Esophagus (tissue), 2 donors: ENCODE results near the gene MYO7A. TPM values are rescaled to one million over a fixed set of nuclear protein-coding genes. Genes with fewer than 3 reads are reported as not detected.

ENCODE experiments used
- H3K27ac ChIP-seq, 2 donors: one replicate each; pipeline ENCODE4 v1.5.1; 2013; ENCODE audit warnings: low read depth in 2 of 2, mild to moderate bottlenecking in 2 of 2, inconsistent platforms in 1 of 2, low read length in 1 of 2, moderate library complexity in 1 of 2
- H3K27me3 ChIP-seq, 2 donors: one replicate each; pipeline ENCODE4 v1.6.1; 2013; ENCODE audit warnings: low read length in 2 of 2, control low read depth in 1 of 2, mild to moderate bottlenecking in 1 of 2; ENCODE audit not compliant: insufficient read depth in 2 of 2, control insufficient read depth in 1 of 2
- H3K36me3 ChIP-seq, 2 donors: one replicate each; pipeline ENCODE4 v1.6.1; 2013; ENCODE audit warnings: low read length in 1 of 2; ENCODE audit not compliant: control insufficient read depth in 2 of 2, insufficient read depth in 2 of 2
- H3K4me1 ChIP-seq, 2 donors: one replicate each; pipeline ENCODE4 v1.6.1; 2013; ENCODE audit warnings: low read length in 1 of 2; ENCODE audit not compliant: control insufficient read depth in 2 of 2, insufficient read depth in 2 of 2
- H3K4me3 ChIP-seq, 2 donors: one replicate each; pipeline ENCODE4 v1.5.1; 2013; ENCODE audit warnings: low read length in 2 of 2, mild to moderate bottlenecking in 2 of 2, low read depth in 1 of 2, moderate library complexity in 1 of 2
- H3K9me3 ChIP-seq, 2 donors: one replicate each; pipeline ENCODE4 v1.6.1; 2013; ENCODE audit warnings: mild to moderate bottlenecking in 2 of 2, low read depth in 1 of 2, low read length in 1 of 2, moderate library complexity in 1 of 2; ENCODE audit not compliant: control insufficient read depth in 2 of 2, insufficient read depth in 1 of 2
- WGBS, 2 donors: extraction: QIAGEN DNeasy Blood & Tissue Kit; methylation state at CpG; one replicate each; pipeline ENCODE4 v1.1.7; 2013; 5-methylcytosine and 5-hydroxymethylcytosine counted together
- polyA plus RNA-seq, 2 donors: library from polyadenylated mRNA; stranded (reverse); fragments of 200-250 nt; gene quantifications; one replicate each; pipeline ENCODE4 v1.2.3, GENCODE V29; 2013
- donor health status: healthy with polysubstance abuse.
- donor health status: Bipolar disorder and iron deficiency.

The MYO7A gene
- polyA plus RNA-seq, 2 donors, result 1.1 to 1.2 TPM

DNA sequence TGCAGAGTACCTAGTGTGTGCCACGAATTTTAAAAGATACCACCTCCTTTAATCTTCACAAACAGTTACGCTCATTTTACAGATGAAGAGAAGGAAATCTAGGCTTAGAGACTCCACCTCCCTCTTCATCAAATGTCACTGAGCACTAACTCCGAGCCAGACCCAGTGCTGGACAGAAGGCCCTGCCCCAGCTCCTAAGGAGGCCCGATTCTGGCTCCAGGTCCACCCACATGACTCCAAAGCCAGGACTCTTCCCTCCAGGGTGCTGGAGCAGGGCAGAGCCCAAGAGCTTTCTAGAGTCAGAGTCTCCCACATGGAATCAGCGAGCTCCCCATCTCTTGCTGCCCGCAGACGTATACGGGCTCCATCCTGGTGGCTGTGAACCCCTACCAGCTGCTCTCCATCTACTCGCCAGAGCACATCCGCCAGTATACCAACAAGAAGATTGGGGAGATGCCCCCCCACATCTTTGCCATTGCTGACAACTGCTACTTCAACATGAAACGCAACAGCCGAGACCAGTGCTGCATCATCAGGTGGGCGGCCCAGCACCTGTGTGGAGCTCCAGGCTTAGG, 27.6 kb downstream of the MYO7A start:
- WGBS, 2 donors, result 90 to 91% methylated on average over 13 of the region's 13 CpGs
- no peaks in the 10 kb centered on the region for H3K27me3 ChIP-seq
- no peaks in the 10 kb centered on the region for H3K36me3 ChIP-seq
- peaks cover 0 to 5% of the 10 kb centered on the region in 2 donors for H3K4me1 ChIP-seq
- H3K4me3 ChIP-seq, result no peak overlapping the region
- H3K9me3 ChIP-seq, result no peaks in the 10 kb centered on the region
- no peak overlapping the region for H3K27ac ChIP-seq

DNA sequence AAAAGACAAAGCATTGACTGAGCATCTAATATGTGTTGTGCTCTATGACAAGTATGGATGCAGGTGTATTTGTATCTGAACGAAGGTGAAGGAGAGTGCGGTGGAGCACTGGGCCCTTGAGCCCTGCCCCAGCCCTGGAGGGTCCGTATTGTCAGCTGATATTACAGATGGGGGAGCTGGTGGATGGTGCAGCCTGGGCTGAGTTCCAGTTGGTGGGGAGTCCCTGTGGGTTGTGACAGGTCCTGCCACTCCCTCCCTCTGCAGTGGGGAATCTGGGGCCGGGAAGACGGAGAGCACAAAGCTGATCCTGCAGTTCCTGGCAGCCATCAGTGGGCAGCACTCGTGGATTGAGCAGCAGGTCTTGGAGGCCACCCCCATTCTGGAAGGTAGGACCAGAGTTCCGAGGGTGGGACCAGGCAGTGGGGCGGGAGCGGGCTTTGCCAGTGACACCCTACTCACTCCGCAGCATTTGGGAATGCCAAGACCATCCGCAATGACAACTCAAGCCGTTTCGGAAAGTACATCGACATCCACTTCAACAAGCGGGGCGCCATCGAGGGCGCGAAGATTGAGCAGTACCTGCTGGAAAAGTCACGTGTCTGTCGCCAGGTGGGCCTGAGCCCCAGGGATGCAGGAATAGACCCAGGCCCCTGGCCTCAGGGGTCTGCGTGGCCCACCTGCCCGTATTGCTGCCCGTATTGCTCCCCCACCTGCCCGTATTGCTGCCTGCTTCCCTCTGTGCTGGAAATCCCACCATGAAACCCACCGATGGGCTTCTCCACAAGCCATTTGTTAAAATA, 28.6 kb downstream of the MYO7A start:
- Histone ChIP-seq H3K4me3 (no peak overlapping the region), H3K4me1 (peaks cover 0 to 5% of the 10 kb centered on the region in 2 donors), H3K36me3 (no peaks in the 10 kb centered on the region), H3K27ac (no peak overlapping the region), H3K27me3 (no peaks in the 10 kb centered on the region), H3K9me3 (no peaks in the 10 kb centered on the region)
- WGBS, 2 donors, result 91 to 95% methylated on average over 26 of the region's 26 CpGs

DNA sequence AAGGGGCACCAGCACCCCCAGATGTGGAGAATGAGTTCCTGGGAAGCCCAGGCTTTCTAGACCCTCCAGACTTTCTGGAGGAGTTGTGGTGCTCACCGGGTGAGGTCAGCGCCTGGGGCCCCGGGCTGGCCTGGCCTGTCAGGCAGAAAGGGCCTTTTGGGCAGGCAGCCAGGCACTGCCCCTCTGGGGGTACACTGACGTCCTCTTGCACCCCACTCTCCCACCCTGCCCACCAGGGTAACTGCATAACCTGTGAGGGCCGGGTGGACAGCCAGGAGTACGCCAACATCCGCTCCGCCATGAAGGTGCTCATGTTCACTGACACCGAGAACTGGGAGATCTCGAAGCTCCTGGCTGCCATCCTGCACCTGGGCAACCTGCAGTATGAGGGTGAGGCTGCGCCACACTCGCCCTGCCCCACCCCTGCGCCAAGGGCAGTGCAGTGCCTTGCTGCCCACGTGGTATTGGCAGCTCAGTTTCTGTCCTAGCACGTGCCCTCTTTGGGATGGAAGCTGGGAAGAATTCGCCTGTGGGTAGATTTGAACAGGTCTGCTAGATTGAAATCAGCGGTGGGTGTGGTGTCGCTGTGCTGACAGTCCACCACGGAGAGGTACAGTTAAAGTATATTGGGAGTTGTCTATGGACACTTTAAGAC, 30.1 kb downstream of the MYO7A start:
- 81 to 85% methylated on average over 19 of the region's 19 CpGs for WGBS, 2 donors
- no peak overlapping the region for H3K27ac ChIP-seq
- H3K9me3 ChIP-seq, result no peaks in the 10 kb centered on the region
- H3K36me3 ChIP-seq, result no peaks in the 10 kb centered on the region
- H3K4me3 ChIP-seq, result no peak overlapping the region
- peaks cover 0 to 3% of the 10 kb centered on the region in 2 donors for H3K4me1 ChIP-seq
- H3K27me3 ChIP-seq, result no peaks in the 10 kb centered on the region

DNA sequence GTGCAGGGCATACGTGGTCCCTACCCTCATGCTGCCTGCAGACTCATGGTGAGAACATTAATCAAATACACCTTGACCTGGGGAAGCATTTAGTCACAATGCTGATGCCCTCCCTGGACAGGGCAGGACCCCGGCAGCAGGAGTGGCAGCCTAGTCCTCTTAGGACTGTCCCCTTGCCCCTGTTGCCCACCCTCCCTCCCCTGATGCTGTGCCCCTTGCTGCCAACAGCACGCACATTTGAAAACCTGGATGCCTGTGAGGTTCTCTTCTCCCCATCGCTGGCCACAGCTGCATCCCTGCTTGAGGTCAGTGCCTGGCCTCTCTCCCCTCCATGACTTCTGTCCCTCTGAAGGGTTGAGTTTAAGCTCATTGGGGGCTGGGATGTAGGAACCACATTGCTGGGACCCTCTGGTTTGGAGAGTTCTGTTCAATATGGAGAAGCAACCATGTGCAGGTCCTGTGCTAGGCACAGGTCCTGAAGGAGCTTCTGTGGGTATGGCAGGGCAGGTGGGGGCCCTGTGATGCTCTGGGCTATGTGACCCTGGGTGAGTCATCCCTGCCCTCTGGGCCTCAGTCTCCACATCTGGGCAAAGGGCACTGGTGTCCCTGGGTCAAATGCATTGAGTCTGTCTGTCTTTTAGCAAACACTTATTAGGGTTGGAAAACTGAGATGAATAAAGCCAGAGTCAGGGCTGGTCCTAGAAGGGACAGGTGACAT, 31.3 kb downstream of the MYO7A start:
- WGBS, 2 donors, result 83 to 84% methylated on average over 4 of the region's 4 CpGs
- Histone ChIP-seq H3K9me3 (no peaks in the 10 kb centered on the region), H3K4me3 (no peak overlapping the region), H3K4me1 (peaks cover 0 to 3% of the 10 kb centered on the region in 2 donors), H3K27ac (no peak overlapping the region), H3K36me3 (no peaks in the 10 kb centered on the region), H3K27me3 (no peaks in the 10 kb centered on the region)

DNA sequence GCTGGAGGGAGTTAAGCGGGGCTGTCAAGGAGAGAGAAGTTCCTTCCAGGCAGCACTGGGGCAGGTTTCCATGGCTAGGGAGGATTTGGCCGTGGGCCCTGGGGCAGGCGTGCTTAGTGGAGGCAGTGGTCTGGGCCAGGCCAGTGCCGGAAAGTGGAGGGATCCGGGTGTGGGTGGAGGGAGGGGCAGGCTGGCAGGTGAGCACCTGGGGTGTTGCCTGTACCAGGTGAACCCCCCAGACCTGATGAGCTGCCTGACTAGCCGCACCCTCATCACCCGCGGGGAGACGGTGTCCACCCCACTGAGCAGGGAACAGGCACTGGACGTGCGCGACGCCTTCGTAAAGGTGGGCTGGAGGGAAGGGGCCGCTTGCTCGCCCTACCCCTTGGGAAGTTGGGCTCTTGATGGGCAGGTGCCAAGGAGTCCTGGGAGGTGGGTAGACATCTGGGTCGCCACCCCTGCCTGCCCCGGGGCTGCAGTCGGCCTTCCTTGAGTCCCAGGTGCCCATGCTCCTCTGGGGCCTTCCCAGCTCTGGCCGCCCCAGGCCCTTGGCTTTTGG, 32.0 kb downstream of the MYO7A start:
- Histone ChIP-seq H3K27ac (no peak overlapping the region), H3K4me3 (no peak overlapping the region), H3K27me3 (no peaks in the 10 kb centered on the region), H3K36me3 (no peaks in the 10 kb centered on the region), H3K9me3 (no peaks in the 10 kb centered on the region), H3K4me1 (no peaks in the 10 kb centered on the region)
- WGBS, 2 donors, result 92 to 93% methylated on average over 20 of the region's 20 CpGs

DNA sequence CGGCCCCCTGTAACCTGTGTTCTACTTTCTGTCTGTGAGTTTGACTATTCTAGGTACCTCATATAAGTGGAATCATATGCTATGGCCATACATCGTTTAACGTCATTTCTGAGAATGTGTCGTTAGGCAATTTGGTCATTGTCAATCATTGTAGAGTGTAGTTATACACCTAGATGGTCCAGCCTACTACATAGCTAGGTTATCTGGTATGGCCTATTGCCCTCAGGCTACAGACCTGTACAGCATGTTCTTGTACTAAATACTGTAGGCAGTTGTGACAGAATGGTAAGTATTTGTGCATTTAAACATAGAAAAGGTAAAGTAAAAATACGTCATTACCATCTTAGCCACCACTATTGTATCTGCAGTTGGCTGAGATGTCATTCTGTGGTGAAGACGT, 35.2 kb downstream of the MYO7A start:
- no peaks in the 10 kb centered on the region for H3K36me3 ChIP-seq
- no peaks in the 10 kb centered on the region for H3K9me3 ChIP-seq
- no peak overlapping the region for H3K27ac ChIP-seq
- WGBS, 2 donors, result 78 to 88% methylated on average over 6 of the region's 6 CpGs
- H3K4me3 ChIP-seq, result no peak overlapping the region
- H3K27me3 ChIP-seq, result no peaks in the 10 kb centered on the region
- no peaks in the 10 kb centered on the region for H3K4me1 ChIP-seq

DNA sequence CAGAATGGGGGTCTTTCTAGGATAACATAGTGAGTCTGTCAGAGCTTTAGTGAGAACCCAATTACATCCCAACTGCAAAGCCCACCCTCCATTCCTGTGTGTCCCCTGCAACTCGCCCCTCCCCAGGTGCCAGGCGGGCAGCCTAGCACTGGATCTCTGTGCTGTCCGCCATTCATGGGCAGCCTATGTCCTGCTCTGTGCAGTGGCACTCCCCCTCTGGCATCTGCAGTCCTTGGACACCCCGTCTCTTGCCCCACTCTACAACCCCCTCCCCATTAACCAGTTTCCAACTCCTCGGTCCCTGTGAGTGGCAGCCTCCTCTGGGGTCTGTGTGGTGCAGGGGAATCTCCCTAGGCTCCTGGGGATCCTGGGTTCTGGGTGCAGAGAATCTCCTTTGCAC, 37.0 kb downstream of the MYO7A start:
- H3K36me3 ChIP-seq, result no peaks in the 10 kb centered on the region
- no peaks in the 10 kb centered on the region for H3K4me1 ChIP-seq
- no peaks in the 10 kb centered on the region for H3K27me3 ChIP-seq
- H3K9me3 ChIP-seq, result no peaks in the 10 kb centered on the region
- H3K27ac ChIP-seq, result no peak overlapping the region
- H3K4me3 ChIP-seq, result no peak overlapping the region
- 76 to 93% methylated on average over 4 to 5 of the region's 5 CpGs for WGBS, 2 donors

DNA sequence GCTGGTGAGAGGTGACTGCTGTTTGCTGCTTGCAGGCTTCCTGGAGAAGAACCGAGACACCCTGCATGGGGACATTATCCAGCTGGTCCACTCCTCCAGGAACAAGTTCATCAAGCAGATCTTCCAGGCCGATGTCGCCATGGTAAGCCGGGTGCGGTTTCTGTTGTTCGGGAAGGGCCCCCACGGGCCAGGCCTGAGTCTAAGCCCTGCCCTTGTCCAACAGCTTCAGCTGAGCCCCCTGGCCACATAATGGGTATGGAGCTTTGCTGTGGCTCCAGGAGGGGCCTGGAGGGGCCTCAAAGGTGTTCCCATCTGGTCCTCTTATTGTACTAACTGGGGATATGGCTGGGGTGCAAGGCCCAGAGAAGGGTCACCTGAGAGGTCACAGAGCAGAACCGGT, 38.0 kb downstream of the MYO7A start:
- H3K27me3 ChIP-seq, result no peaks in the 10 kb centered on the region
- H3K4me1 ChIP-seq, result no peaks in the 10 kb centered on the region
- WGBS, 2 donors, result 86 to 90% methylated on average over 8 of the region's 8 CpGs
- H3K36me3 ChIP-seq, result no peaks in the 10 kb centered on the region
- H3K27ac ChIP-seq, result no peak overlapping the region
- H3K9me3 ChIP-seq, result no peaks in the 10 kb centered on the region
- no peak overlapping the region for H3K4me3 ChIP-seq

DNA sequence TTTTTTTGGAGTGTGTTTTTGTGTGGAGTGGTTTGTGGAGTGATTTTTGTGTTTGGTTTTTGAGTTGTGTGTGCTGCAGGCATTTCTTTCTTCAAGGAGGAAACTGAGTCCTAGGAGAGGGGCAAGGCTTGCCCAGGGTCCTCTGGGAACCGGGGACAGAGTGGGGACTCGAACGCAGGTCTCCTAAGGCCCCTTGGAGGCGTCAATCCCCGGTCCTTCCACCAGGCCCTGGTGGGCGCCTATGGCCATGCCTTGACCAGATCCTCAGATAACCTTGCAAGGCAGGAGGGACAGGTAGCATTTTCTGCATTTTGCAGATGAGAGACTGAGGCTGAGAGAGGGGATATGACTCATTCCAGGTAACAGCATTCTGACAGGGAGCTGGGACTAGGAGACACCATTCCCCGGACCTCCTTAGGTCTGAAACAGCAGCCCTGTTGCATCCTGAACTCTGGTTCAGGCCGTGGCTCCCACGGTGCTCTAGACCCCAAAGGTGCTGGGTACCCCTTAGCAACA, 39.1 kb downstream of the MYO7A start:
- WGBS, 2 donors, result 89 to 96% methylated on average over 9 of the region's 9 CpGs
- Histone ChIP-seq H3K27me3 (no peaks in the 10 kb centered on the region), H3K36me3 (no peaks in the 10 kb centered on the region), H3K4me3 (no peak overlapping the region), H3K4me1 (no peaks in the 10 kb centered on the region), H3K27ac (no peak overlapping the region), H3K9me3 (no peaks in the 10 kb centered on the region)
